Activated T-cell treated with anti-CD3 and anti-CD28 coated beads, Interleukin-2, amount 50 U/mL, for 48 hours (primary cell): Measurements from ENCODE around the gene TTYH3.
"Not testable (repeated sequence)": the region's sequence is repeated elsewhere in the genome, so short reads cannot be mapped to it uniquely, and the experiment has no call there.

ENCODE experiments used
- DNase-seq, 2 experiments: peaks; one replicate each; pipeline ENCODE4 v3.0.0-alpha.2; 2020

The TTYH3 gene

GRCh38 chr7:2603044-2603965 lies 28.5 kb upstream of the TTYH3 start:
- no peak for DNase-seq

- DNase-seq = no peak
These were observed 27.1 kb upstream of the TTYH3 start for GRCh38 chr7:2604608-2605174.

- no peak for DNase-seq
These were observed 25.9 kb upstream of the TTYH3 start for GRCh38 chr7:2605608-2606538.

DNA sequence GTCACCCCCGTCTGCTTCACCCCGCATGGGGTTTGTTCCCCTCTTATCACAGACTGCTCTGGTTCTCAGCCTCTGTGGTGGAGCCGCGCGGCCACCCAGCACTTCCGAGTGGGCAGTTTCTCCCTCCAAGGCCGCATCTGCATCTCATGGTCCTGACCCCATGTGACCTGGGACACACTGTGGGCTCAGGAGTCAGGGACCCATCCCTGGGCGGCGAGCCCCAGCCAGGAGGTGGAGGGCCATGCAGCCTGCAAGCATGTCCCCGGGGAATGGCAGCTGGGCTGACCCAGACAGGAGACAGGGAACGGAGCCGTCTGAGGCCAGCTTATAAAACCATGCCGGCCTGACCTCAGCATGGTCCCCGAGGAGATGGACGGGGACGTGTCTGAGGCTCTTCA lies 25.2 kb upstream of the TTYH3 start:
- no peak for DNase-seq

- no peak for DNase-seq
These were observed 24.5 kb upstream of the TTYH3 start for GRCh38 chr7:2607122-2607922.

- no peak for DNase-seq
These were observed 23.6 kb upstream of the TTYH3 start for GRCh38 chr7:2607923-2608904.

GRCh38 chr7:2608921-2609411 lies 22.8 kb upstream of the TTYH3 start:
- DNase-seq = peak; percentile 25 to 32

- not testable (repeated sequence) for DNase-seq
These were observed 22.1 kb upstream of the TTYH3 start for GRCh38 chr7:2609646-2610045.

GRCh38 chr7:2610466-2610865 lies 21.3 kb upstream of the TTYH3 start:
- no peak for DNase-seq

- DNase-seq = no peak
These were observed 20.9 kb upstream of the TTYH3 start for GRCh38 chr7:2610898-2611297.

DNA sequence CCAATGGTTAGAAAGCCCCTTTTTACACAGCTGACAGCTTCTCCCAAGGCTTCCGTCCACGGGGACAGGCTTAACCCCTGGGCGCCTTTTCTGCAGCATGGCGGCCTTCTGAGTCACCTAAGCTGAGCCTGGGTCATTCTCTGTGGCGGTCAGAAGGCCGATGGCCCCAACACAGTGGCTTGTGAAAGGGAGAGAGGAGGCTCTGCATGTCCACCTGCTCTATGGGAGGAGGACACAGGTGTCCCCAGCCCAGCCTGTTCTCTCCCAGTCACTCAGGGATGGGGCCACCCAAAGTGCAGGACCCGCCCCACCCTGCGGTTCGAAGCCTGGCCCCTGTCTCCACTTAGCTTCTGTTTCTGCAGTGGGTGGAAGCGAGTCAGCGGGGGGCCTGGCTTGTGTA lies 20.4 kb upstream of the TTYH3 start:
- DNase-seq = no peak

DNA sequence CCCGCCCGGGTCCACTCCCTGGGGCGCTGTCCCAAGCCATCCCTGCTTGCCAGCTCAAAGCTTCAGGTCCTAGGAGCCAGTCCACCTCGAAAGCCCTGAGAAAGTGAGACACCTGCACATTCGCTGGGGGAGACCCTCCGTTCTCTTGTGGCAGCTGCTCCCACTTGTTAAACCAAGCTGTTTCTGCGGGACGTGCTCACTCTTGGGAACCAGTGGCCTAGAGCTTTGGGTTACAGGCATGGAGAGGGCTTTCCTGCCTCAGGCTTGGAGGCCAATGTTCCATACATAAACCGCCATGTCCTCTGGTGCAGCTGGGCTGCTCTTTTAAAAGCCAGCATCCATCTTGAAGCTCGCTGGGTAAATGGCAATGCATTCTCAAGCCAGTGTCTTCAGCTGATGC lies 19.9 kb upstream of the TTYH3 start:
- no peak for DNase-seq

DNA sequence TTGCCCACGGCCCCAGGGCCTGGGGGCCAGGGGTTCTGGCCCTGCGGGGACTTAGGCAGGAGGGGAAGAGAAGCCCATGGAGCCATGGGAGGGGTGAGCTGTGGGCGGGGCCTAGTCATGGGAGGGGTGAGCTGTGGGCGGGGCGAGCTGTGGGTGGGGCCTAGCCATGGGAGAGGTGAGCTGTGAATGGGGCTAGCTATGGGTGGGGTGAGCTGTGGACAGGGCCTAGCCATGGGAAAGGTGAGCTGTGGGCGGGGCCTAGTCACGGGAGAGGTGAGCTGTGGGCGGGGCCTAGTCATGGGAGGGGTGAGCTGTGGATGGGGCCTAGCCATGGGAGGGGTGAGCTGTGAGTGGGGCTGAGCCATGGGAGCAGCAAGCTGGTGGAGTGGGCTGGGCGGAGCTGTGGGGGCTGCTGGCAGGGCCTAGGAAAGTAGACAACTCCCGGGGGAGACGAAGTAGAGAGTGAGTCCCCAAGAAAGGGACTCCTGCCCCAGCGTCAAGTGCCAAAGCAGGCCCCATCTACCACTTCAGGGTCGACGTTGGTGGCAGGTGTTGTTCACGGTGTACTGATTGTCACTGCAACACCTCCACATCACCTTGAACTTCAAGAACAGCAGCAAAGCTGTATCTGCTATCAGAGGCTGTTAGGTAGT lies 19.2 kb upstream of the TTYH3 start:
- DNase-seq = peak; percentile 25 to 31

DNA sequence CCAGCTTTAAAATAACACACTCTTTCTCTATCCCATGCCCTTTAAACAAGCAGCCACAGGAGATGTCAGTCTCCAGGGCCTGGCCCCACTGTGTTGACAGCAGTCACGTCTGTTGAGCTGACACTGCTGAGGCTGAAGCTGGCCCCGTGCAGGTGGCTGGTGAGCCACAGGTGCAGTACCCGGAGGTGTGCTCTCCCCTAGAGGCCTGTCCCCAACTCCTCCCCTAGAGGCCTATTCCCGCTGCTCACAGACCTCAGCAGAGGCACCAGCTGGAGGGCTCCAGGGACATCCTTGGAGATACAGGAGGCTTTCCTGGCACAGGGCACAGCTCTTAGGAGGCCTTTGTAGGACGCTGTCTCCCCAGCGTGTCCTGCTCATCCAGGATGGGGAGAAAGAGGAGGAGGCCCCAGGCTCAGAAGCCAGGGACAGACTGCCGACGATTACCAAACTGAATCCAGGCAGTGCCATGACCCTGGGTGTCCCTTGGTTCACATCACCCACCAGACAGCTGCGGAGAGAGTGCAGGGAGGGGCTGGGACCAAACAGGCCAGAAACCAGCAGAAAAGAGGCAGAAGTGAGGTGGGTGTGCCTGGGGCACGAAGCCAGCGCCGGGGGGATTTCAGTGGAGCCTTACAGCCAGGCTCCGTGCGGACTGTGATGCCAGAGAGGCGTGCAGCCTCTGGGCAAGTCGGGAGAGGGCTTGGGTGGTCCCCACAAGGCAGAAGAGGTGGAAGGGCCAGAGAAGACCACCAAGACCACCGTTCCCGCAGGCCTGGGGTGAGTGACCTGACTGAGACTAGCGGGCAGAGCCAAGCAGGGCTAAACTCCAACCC lies 18.5 kb upstream of the TTYH3 start:
- DNase-seq = no peak

- DNase-seq = no peak
These were observed 17.7 kb upstream of the TTYH3 start for GRCh38 chr7:2613931-2614600.

DNA sequence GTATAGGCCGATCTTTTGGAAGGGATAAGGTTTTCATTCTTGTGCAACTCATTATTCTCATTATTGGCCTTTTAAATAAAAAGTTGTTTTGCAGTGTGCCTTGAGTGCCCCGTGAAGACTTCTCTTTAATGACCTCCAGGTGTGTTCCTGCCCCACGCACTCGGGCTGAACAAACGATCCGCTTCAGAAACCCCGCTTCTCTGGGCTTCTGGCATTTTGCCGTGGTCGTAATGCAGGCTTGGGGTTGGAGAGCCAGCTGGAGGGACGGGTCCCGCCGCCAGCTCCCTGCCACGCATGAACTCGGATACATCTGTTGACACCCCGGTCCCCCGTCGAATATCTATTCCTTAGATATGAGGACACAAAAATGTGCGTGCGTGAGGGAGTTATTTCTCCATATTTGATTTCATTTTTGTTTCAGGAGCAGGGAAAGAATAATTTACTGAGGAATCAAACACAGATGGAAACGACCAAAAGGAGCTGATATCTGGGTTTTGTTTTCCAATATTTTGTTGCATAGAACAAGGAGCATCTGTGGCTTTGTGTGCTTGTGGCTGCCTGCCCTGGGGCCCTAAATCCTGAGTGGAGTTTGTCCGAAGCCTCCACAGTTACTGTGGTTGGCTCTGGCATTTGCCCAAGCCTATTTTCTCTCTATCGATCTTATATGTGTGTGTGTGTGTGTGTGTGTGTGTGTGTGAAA lies 17.0 kb upstream of the TTYH3 start:
- no peak for DNase-seq

DNA sequence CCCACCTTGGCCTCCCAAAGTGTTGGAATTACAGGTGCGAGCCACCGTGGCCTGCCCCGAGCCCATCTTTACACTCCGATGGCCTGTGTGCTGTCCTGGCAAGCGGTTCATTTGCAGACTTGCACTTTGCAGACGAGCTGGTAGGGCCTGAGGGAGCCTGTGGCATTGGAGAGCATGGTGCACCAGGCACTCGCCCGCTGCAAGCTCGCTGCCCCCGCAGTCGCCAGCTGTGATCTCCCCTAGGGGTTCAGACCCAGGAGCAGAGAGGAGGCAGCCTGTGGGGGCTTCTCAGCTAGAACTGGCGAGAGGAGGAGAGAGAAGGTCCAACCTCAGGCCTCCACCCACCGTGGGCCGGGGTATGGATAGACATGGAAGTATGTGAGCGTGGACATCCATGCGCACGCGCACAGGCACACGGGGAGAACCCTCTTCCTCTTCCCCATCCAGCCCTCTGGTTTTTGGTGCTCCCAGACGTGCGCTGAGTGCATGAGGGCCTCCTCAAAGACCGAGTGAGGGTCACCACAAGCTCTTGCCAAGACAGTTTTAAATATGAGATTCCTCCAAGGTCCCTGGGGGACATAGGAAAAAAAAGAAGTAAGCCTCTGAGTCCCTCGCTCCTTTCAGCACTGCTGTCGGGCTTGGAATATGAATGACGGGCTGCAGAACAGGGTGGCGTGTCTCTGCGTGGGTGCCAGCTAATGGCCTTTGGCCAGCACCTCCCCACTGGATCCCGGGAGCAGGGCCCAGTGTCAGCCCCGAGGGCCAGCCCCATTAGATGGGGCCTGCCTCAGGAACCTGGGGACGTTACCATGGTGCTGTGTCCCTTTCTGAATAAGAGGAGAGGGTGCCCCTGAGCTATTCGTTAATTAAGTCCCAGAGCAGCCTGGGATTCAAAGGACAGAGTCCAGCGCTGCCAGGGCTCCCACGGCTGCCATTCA lies 15.1 kb upstream of the TTYH3 start:
- DNase-seq = no peak
